Stimulated activated CD8-positive, alpha-beta memory T cell treated with anti-CD3 and anti-CD28 coated beads, Interleukin-12 subunit alpha, Interleukin-12 subunit beta, amount 100 ng/mL, for 24 hours (primary cell): ENCODE data around the gene DHRS3.

Experiments used
- DNase-seq: peaks from one replicate; pipeline ENCODE4 v3.0.0-alpha.2; 2020; ENCODE audit errors: extremely low read depth

Gene DHRS3

GRCh38 chr1:12518931-12519692, 98.9 kb downstream of the DHRS3 start:
- DNase-seq, result peak; percentile 15
